ENCODE data around the gene CBX6.

DNA sequence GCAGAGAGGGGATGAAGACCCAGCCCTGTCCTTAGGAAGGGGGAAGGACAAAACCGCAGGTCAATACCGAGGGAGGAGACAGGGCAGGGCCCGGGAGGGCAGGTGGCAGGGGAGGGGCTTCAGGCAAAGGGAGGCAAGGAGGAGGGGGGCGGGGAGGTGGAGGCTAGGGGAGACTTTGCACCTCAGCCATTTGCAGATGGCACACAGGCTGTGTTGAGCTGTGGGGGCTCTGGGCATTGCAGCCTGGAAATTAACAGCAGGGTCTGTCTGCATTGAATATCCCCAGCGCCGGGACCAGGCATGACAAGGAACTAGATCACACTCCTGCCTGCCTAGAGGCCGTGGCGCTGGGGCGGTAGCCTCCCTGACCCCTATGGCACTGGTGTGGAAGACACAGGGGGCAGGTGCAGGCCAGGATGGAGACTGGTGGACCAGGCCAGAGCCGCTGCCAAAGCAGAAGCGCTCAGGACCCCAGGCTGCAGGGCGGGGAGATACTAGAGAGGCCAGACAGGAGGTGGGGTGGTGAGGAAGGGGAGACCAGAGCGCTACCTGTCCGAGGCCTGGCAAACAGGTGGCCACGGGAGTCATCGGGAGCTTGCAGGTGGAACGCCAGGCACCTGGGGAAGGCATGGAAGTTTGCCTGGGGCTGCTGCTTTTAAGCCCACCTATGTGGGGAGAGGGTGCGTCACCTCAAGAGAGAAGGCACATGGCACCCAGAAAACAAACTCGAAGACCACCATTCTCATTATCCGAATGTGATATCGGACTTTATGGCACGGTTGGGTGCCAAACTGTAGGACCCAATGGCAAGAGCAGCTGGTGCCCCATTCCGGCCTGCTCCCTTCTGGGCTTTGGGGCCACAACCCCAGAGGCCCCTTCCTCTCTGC lies 11.5 kb downstream of the CBX6 start:
- TF ChIP-seq, protein P1, sequence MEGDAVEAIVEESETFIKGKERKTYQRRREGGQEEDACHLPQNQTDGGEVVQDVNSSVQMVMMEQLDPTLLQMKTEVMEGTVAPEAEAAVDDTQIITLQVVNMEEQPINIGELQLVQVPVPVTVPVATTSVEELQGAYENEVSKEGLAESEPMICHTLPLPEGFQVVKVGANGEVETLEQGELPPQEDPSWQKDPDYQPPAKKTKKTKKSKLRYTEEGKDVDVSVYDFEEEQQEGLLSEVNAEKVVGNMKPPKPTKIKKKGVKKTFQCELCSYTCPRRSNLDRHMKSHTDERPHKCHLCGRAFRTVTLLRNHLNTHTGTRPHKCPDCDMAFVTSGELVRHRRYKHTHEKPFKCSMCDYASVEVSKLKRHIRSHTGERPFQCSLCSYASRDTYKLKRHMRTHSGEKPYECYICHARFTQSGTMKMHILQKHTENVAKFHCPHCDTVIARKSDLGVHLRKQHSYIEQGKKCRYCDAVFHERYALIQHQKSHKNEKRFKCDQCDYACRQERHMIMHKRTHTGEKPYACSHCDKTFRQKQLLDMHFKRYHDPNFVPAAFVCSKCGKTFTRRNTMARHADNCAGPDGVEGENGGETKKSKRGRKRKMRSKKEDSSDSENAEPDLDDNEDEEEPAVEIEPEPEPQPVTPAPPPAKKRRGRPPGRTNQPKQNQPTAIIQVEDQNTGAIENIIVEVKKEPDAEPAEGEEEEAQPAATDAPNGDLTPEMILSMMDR (IDR thresholded peaks at IDR 0.05; ENCODE audit: borderline replicate concordance, extremely low read depth, low read length, poor library complexity, severe bottlenecking) = no peak
- TF ChIP-seq EZH2 (IDR thresholded peaks at IDR 0.05; ENCODE audit: borderline replicate concordance, low read depth, low read length, severe bottlenecking) = no peak
